ENCODE results near the gene GLOD5. TPM values are rescaled to one million over a fixed set of nuclear protein-coding genes. Genes with fewer than 3 reads are reported as not detected.
A peak's percentile ranks its signal among the peaks of the same experiment; 100 is the strongest.

Gene GLOD5
- not detected for polyA plus RNA-seq (ENCODE audit: low read depth in 6 of 6)

DNA sequence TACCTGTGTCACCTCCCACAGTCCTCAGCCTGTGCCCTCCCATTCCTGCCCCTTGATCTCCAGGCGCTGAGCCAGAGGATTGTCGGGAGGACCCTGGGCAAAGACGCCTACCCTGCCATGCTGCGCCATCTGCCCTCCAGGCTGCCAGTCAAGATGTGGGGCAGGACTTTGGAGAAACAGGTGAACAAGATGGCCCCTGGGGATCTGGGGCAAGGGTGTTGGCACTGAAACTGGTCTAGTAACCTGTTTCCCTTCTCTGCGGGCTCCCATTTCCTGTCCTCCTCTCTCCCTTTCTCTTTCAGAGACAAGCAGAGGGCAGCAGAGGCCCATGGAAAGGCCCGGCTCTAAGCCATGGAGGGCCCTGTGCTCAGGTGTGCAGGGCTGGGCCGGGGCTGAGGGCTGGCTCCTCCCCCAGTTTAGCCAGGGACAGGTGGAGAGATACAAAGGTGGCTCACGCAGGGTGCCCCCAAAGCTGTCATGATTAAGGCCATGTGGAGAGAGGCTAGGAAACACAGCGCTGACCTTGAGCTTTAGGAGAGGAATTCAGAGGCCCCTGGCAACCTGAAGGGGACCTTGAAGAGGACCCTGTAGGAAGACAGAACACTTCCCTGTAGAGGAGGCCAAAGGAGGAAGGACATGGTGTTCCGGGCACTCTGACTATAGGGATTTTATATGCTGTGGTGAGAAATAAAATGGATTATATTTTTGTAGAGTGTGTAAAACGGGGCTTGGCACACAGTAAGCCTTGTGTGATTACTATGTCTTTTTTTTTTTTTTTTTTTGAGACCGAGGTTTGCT, at the start of gene GLOD5:
Gene GLOD5 (plus strand): TSS at position 74 of the 798 bp plus-strand sequence. CDS start 44 bp downstream, at position 118.
- no peak for DNase-seq
- Mint-ChIP-seq H3K9me3 (no peaks in the 10 kb centered on the region), H3K27ac (peak within 1 kb of the TSS in 1 of 6 donors; percentile 49), H3K4me3 (no peak within 1 kb of the TSS), H3K27me3 (peaks cover 0 to 17% (median 0%) of the 10 kb centered on the region in 3 donors), H3K4me1 (no peaks in the 10 kb centered on the region), H3K36me3 (no peaks in the 10 kb centered on the region)
- ATAC-seq (ENCODE audit: low read depth in 2 of 2): no peak

DNA sequence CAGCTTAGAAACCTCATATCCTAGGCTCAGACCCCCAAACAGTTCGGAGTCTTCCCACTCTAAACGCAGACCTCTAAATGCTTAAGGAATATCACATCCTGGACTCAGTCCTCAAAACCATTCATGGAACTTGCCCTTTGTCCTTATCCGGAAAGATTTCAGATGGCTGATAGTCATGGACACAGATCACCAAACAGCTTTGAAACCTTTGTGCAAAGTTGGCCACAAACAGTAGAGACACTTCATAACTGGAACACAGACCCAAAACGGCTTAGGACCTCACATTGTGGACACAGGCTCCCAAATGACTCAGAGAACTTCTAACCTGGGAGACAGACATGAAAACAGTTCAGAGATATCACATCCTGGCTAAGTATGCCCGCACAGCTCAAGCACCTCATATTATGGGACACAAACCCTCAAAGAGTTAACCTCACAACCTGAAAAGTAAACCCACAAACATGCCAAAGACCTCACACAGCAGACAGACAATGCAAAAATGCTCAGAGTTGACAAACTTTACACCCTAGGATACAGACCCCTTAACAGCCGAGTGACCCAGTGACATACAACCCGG, 49.5 kb upstream of the GLOD5 start:
- DNase-seq: no peak
- Mint-ChIP-seq H3K4me3 (no peak overlapping the region), H3K4me1 (peaks cover 0 to 25% (median 15%) of the 10 kb centered on the region in 3 donors), H3K9me3 (peaks cover 0 to 3% (median 0%) of the 10 kb centered on the region in 7 donors), H3K36me3 (no peaks in the 10 kb centered on the region), H3K27me3 (no peaks in the 10 kb centered on the region), H3K27ac (peak overlapping the region in 1 of 6 donors; percentile 34)
- ATAC-seq (ENCODE audit: low read depth in 2 of 2): no peak

GRCh38 chrX:48713847-48714246, 47.7 kb upstream of the GLOD5 start:
- Mint-ChIP-seq H3K9me3 (peaks cover 0 to 3% (median 0%) of the 10 kb centered on the region in 7 donors), H3K36me3 (no peaks in the 10 kb centered on the region), H3K4me1 (peaks cover 0 to 14% (median 2%) of the 10 kb centered on the region in 3 donors), H3K27ac (peak overlapping the region in 1 of 6 donors; percentile 7), H3K27me3 (peaks cover 0 to 6% (median 0%) of the 10 kb centered on the region in 3 donors), H3K4me3 (no peak overlapping the region)
- DNase-seq (no peak), ATAC-seq (ENCODE audit: low read depth in 2 of 2) (no peak)

DNA sequence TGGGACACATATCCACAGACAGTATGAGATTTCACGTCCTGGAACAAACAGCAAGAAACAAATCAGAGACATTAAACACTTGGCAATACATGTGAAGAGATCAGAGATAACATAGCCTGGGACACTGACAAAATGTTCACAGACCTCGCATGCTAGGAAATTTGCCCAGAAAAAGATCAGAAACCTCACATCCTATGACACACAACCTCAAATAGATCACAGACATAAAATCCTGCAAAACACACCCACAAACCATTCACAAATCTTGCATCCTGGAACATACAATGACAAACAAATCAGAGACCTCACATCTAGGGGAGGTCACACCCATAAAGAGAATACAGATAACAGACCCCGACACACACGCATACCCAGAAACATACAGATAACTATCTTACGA, 47.0 kb upstream of the GLOD5 start:
- Mint-ChIP-seq H3K27me3 (peaks cover 0 to 6% (median 0%) of the 10 kb centered on the region in 3 donors), H3K36me3 (no peaks in the 10 kb centered on the region), H3K4me3 (no peak overlapping the region), H3K4me1 (peaks cover 0 to 13% (median 0%) of the 10 kb centered on the region in 3 donors), H3K9me3 (peaks cover 0 to 3% (median 0%) of the 10 kb centered on the region in 7 donors), H3K27ac (peak overlapping the region in 2 of 6 donors; percentile 37 to 85)
- ATAC-seq (ENCODE audit: low read depth in 2 of 2): no peak
- DNase-seq: no peak

DNA sequence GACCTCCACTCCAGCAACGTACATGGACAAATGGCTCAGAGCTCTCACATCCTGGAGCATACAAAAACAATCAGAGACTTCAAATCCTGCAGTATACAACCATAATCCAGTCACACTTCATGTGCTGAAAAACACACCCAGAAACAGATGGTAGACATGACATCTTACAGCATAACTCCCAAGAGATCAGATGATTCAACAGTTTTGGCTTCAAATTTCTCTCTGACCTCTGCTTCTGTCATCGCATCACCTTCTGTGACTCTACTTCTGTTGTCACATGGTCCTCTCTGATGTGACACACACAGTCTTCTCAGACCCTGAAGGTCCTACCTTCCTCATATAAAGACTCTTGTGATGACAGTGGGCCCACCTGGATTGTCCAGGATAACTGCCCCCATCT, 46.5 kb upstream of the GLOD5 start:
- Mint-ChIP-seq H3K27ac (no peak overlapping the region), H3K9me3 (peaks cover 0 to 3% (median 0%) of the 10 kb centered on the region in 7 donors), H3K4me3 (no peak overlapping the region), H3K4me1 (peaks cover 0 to 13% (median 0%) of the 10 kb centered on the region in 3 donors), H3K36me3 (no peaks in the 10 kb centered on the region), H3K27me3 (peaks cover 0 to 6% (median 0%) of the 10 kb centered on the region in 3 donors)
- DNase-seq (no peak), ATAC-seq (ENCODE audit: low read depth in 2 of 2) (no peak)

DNA sequence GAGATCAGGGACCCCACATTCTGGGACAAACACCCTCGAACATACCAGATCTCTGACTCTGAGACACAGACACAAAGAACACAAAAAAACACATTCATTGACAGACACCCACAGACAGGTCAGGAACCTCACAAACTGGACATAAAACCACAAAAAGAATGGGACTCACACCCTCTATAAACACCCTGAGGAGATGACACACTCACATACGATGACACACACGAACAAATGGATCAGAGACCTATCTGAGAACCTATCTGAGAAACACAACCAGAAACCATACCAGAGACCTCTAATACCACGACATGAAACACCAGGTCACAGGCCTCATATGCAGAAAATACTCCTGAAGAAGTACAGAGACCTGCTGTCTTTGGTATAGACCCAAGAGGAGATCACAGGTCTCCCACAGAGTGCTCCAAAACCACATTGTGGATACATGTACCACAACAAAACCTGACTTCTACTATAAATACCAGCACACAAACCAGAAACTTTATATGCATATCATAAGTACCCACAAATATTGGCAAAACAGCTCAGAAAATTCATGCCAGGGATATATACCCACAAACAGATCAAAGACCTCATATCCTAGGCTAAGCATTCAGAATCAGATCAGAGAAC, 45.6 kb upstream of the GLOD5 start:
- Mint-ChIP-seq H3K4me1 (peaks cover 0 to 13% (median 0%) of the 10 kb centered on the region in 3 donors), H3K9me3 (peaks cover 0 to 2% (median 0%) of the 10 kb centered on the region in 7 donors), H3K27me3 (peaks cover 0 to 6% (median 0%) of the 10 kb centered on the region in 3 donors), H3K27ac (peak overlapping the region in 1 of 6 donors; percentile 81), H3K36me3 (no peaks in the 10 kb centered on the region), H3K4me3 (no peak overlapping the region)
- DNase-seq (no peak), ATAC-seq (ENCODE audit: low read depth in 2 of 2) (no peak)

- Mint-ChIP-seq H3K27me3 (peaks cover 0 to 6% (median 0%) of the 10 kb centered on the region in 3 donors), H3K4me3 (no peak overlapping the region), H3K4me1 (peaks cover 0 to under 1% (median 0%) of the 10 kb centered on the region in 3 donors), H3K9me3 (peaks cover 0 to 2% (median 0%) of the 10 kb centered on the region in 7 donors), H3K36me3 (no peaks in the 10 kb centered on the region), H3K27ac (no peak overlapping the region)
- DNase-seq: no peak
- ATAC-seq (ENCODE audit: low read depth in 2 of 2): no peak
These were observed 41.6 kb upstream of the GLOD5 start for GRCh38 chrX:48719958-48720357.

DNA sequence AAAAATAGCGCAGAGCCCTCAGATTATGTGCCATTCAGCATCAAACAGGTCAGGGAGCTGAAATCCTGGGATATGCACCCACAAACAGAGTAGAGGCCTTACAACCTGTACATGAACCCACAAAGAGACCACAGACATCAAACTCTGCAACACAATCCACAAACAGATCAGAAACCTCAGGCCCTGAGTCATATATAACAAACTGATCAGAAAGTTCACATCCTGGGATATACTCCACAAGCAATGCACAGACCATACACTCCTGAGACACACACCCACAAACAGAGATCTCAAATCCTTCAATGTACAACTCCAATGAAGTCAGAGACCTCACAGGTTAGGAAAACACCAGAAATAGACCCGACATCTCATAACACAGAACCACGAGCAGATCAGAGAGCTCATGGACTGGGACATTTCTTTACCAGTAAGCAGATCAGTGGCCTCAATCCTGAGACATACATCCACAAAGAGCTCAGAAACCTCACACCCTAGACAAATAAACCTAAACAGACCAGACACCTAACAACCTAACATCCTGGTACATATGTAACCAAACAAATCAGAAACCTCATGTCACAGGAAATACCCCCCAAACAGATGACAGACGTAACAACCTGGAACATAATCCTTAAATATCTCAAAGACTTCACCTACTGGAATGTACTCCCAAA, 40.8 kb upstream of the GLOD5 start:
- Mint-ChIP-seq H3K4me1 (no peaks in the 10 kb centered on the region), H3K27ac (no peak overlapping the region), H3K4me3 (no peak overlapping the region), H3K9me3 (peaks cover 0 to 2% (median 0%) of the 10 kb centered on the region in 7 donors), H3K36me3 (no peaks in the 10 kb centered on the region), H3K27me3 (peaks cover 0 to 6% (median 0%) of the 10 kb centered on the region in 3 donors)
- ATAC-seq (ENCODE audit: low read depth in 2 of 2) (no peak), DNase-seq (no peak)

DNA sequence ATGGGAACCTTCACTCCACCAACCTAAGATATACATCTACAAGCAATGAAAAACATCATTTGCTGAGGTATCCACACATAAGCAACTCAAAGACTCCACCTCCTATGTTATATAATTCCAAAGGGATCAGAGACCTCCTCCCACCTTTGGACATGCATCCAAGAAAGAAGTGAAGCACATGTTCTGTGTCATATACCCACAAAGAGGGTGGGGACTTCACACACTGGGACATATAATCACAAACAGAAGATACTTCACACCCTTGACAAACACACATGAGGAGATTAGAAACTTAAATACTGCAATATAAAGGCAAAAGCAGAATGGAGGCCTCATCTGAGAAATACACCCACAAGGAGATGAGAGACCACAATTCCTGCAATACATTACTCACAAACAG, 39.6 kb upstream of the GLOD5 start:
- Mint-ChIP-seq H3K9me3 (peaks cover 0 to 2% (median 0%) of the 10 kb centered on the region in 7 donors), H3K27me3 (peaks cover 0 to 6% (median 0%) of the 10 kb centered on the region in 3 donors)

DNA sequence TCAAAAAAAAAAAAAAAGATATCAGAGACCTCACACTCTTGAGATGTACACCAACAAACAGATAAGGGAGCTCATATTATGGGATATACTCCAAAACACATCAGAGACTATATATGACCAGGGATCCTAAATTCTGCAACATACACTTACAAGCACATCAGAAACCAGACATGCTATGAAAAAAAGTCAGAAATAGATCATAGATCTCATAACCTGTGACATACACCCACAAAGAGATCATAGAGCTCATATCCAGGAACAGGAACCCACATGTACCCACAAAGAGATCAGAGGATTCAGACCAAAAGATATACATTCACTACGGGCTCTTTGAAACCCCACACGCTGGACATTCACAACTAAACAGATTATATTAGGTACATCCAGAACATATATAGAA, 35.0 kb upstream of the GLOD5 start:
- no peak for DNase-seq
- no peak overlapping the region for H3K27ac Mint-ChIP-seq
- peaks cover 0 to 9% (median 0%) of the 10 kb centered on the region in 3 donors for H3K4me1 Mint-ChIP-seq
- H3K36me3 Mint-ChIP-seq: no peaks in the 10 kb centered on the region
- H3K4me3 Mint-ChIP-seq: no peak overlapping the region
- H3K9me3 Mint-ChIP-seq: peaks cover 0 to 2% (median 0%) of the 10 kb centered on the region in 7 donors
- no peak for ATAC-seq (ENCODE audit: low read depth in 2 of 2)
- no peaks in the 10 kb centered on the region for H3K27me3 Mint-ChIP-seq

More for the DNA sequence above, 39.6 kb upstream of the GLOD5 start:
- H3K4me1 Mint-ChIP-seq: no peaks in the 10 kb centered on the region
- H3K4me3 Mint-ChIP-seq: no peak overlapping the region
- H3K27ac Mint-ChIP-seq: no peak overlapping the region
- DNase-seq (no peak), ATAC-seq (ENCODE audit: low read depth in 2 of 2) (no peak)
- H3K36me3 Mint-ChIP-seq: no peaks in the 10 kb centered on the region

GRCh38 chrX:48728653-48729052, 32.9 kb upstream of the GLOD5 start:
- DNase-seq (no peak), ATAC-seq (ENCODE audit: low read depth in 2 of 2) (no peak)
- no peak overlapping the region for H3K4me3 Mint-ChIP-seq
- peaks cover 0 to under 1% (median 0%) of the 10 kb centered on the region in 7 donors for H3K9me3 Mint-ChIP-seq
- H3K4me1 Mint-ChIP-seq: peaks cover 0 to 9% (median 0%) of the 10 kb centered on the region in 3 donors
- no peaks in the 10 kb centered on the region for H3K27me3 Mint-ChIP-seq
- no peaks in the 10 kb centered on the region for H3K36me3 Mint-ChIP-seq
- H3K27ac Mint-ChIP-seq: peak overlapping the region in 1 of 6 donors; percentile 0

- Mint-ChIP-seq H3K4me1 (peaks cover 7 to 18% (median 7%) of the 10 kb centered on the region in 3 donors), H3K27ac (peak overlapping the region in 2 of 6 donors; percentile 41 to 57), H3K36me3 (no peaks in the 10 kb centered on the region), H3K27me3 (no peaks in the 10 kb centered on the region), H3K9me3 (peaks cover 0 to 3% (median 0%) of the 10 kb centered on the region in 7 donors), H3K4me3 (peak overlapping the region in 3 of 8 donors; percentile 7 to 91 (median 8))
- DNase-seq (no peak), ATAC-seq (ENCODE audit: low read depth in 2 of 2) (no peak)
These were observed 25.2 kb upstream of the GLOD5 start for GRCh38 chrX:48736303-48736702.

DNA sequence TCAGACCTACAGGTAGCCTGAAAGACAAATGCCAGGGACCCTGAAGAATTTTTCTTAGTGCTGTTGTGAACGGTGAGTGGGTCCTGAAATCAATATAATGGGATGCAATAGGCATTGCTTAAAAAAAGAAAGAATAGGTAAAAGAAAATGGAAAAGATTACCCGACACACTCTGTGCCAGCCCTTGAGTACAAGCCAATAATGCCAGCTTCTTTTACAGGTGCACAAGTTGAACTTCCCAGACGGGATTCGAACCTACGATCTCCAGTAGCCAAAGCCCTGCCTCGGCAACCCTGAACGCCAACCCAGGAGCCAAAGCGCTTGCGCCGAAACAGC, 24.7 kb upstream of the GLOD5 start:
- DNase-seq (no peak), ATAC-seq (ENCODE audit: low read depth in 2 of 2) (no peak)
- Mint-ChIP-seq H3K4me1 (peaks cover 7 to 18% (median 7%) of the 10 kb centered on the region in 3 donors), H3K27me3 (no peaks in the 10 kb centered on the region), H3K36me3 (no peaks in the 10 kb centered on the region), H3K9me3 (peaks cover 0 to 3% (median 0%) of the 10 kb centered on the region in 7 donors), H3K4me3 (peak overlapping the region; percentile 85 to 95 (median 92)), H3K27ac (peak overlapping the region in 4 of 6 donors; percentile 94 to 97 (median 95))

Data from naive B cell (primary cell).